ENCODE results near the gene BCKDHB.
A peak's percentile ranks its signal among the peaks of the same experiment; 100 is the strongest.
"Not testable (repeated sequence)": the region's sequence is repeated elsewhere in the genome, so short reads cannot be mapped to it uniquely, and the experiment has no call there.

BCKDHB gene

GRCh38 chr6:80271074-80271473 is 164.6 kb downstream of the BCKDHB start:
- DNase-seq, result no peak

GRCh38 chr6:80272988-80273387 is 166.5 kb downstream of the BCKDHB start:
- DNase-seq, result no peak

- DNase-seq, result no peak
Observed at GRCh38 chr6:80276861-80277260, 170.4 kb downstream of the BCKDHB start.

GRCh38 chr6:80277501-80277900 is 171.0 kb downstream of the BCKDHB start:
- DNase-seq, result no peak

GRCh38 chr6:80280262-80281010 is 174.0 kb downstream of the BCKDHB start:
- DNase-seq, result no peak

GRCh38 chr6:80282913-80283554 is 176.6 kb downstream of the BCKDHB start:
- no peak for DNase-seq

- no peak for DNase-seq
Observed at GRCh38 chr6:80287112-80287511, 180.6 kb downstream of the BCKDHB start.

- no peak for DNase-seq
Observed at GRCh38 chr6:80287607-80288006, 181.1 kb downstream of the BCKDHB start.

GRCh38 chr6:80289727-80290126 is 183.3 kb downstream of the BCKDHB start:
- DNase-seq, result no peak

GRCh38 chr6:80294531-80294930 is 188.1 kb downstream of the BCKDHB start:
- not testable (repeated sequence) for DNase-seq

- DNase-seq, result no peak
Observed at GRCh38 chr6:80302716-80303115, 196.2 kb downstream of the BCKDHB start.

GRCh38 chr6:80304014-80304413 is 197.5 kb downstream of the BCKDHB start:
- no peak for DNase-seq

GRCh38 chr6:80314531-80314930 is 208.1 kb downstream of the BCKDHB start:
- no peak for DNase-seq

- no peak for DNase-seq
Observed at GRCh38 chr6:80316686-80317231, 210.3 kb downstream of the BCKDHB start.

GRCh38 chr6:80319196-80319595 is 212.7 kb downstream of the BCKDHB start:
- no peak for DNase-seq

- no peak for DNase-seq
Observed at GRCh38 chr6:80321011-80321410, 214.5 kb downstream of the BCKDHB start.

GRCh38 chr6:80325742-80326141 is 219.3 kb downstream of the BCKDHB start:
- no peak for DNase-seq

- DNase-seq, result no peak
Observed at GRCh38 chr6:80328652-80329051, 222.2 kb downstream of the BCKDHB start.

GRCh38 chr6:80329496-80329895 is 223.0 kb downstream of the BCKDHB start:
- DNase-seq, result no peak

GRCh38 chr6:80330961-80331360 is 224.5 kb downstream of the BCKDHB start:
- no peak for DNase-seq

- peak; percentile 91 for DNase-seq
Observed at GRCh38 chr6:80331522-80331921, 225.1 kb downstream of the BCKDHB start.

- peak; percentile 89 for DNase-seq
Observed at GRCh38 chr6:80331974-80332373, 225.5 kb downstream of the BCKDHB start.

GRCh38 chr6:80333342-80333741 is 226.9 kb downstream of the BCKDHB start:
- DNase-seq, result peak; percentile 63

GRCh38 chr6:80335121-80335531 is 228.7 kb downstream of the BCKDHB start:
- no peak for DNase-seq
